ENCODE measurements around the gene AMZ1. TPM values are rescaled to one million over a fixed set of nuclear protein-coding genes. Genes with fewer than 3 reads are reported as not detected.
A peak's percentile ranks its signal among the peaks of the same experiment; 100 is the strongest.
"Not testable (repeated sequence)": the region's sequence is repeated elsewhere in the genome, so short reads cannot be mapped to it uniquely, and the experiment has no call there.

Gene AMZ1
- total RNA-seq, 2 experiments from 2014 or later = 0.14 TPM

- H3K27ac Mint-ChIP-seq; H3K27me3 Mint-ChIP-seq; CTCF ChIA-PET; H3K9me3 Mint-ChIP-seq (ENCODE audit: low read depth); DNase-seq; intact Hi-C loops (cut with DNase I, micrococcal nuclease); H3K36me3 Mint-ChIP-seq (ENCODE audit: low read depth); H3K4me3 Mint-ChIP-seq; ATAC-seq; H3K4me1 Mint-ChIP-seq; POLR2A ChIA-PET: not testable (repeated sequence)
These were observed 39.2 kb downstream of the AMZ1 start for GRCh38 chr7:2727206-2727605.

- no peaks in the 10 kb centered on the region for H3K9me3 Mint-ChIP-seq (ENCODE audit: low read depth)
- CTCF ChIA-PET = interaction anchor here (1.3 kb wide), 1 partner anchor 18 kb away, joined by 3 read pairs; no protein-coding TSS in a partner anchor
- no peak for DNase-seq
- H3K36me3 Mint-ChIP-seq (ENCODE audit: low read depth) = peaks cover 12% of the 10 kb centered on the region
- intact Hi-C loops (cut with DNase I, micrococcal nuclease) = no loop called here
- POLR2A ChIA-PET = no interaction called here
- H3K27me3 Mint-ChIP-seq = no peaks in the 10 kb centered on the region
- no peak overlapping the region for H3K4me3 Mint-ChIP-seq
- ATAC-seq = no peak
- no peak overlapping the region for H3K27ac Mint-ChIP-seq
- peaks cover 20% of the 10 kb centered on the region for H3K4me1 Mint-ChIP-seq
These were observed 40.5 kb downstream of the AMZ1 start for GRCh38 chr7:2728316-2729030.

- DNase-seq = no peak
- Mint-ChIP-seq H3K36me3 (ENCODE audit: low read depth) (peaks cover 12% of the 10 kb centered on the region), H3K4me3 (no peak overlapping the region), H3K27me3 (no peaks in the 10 kb centered on the region), H3K9me3 (ENCODE audit: low read depth) (no peaks in the 10 kb centered on the region), H3K27ac (no peak overlapping the region), H3K4me1 (peaks cover 25% of the 10 kb centered on the region)
- no peak for ATAC-seq
- ChIA-PET POLR2A (no interaction called here), CTCF (interaction anchor here (0.7 kb wide), 1 partner anchor 69 kb away, joined by 4 read pairs; no protein-coding TSS in a partner anchor)
- intact Hi-C loops (cut with DNase I, micrococcal nuclease) = no loop called here
These were observed 41.3 kb downstream of the AMZ1 start for GRCh38 chr7:2729031-2729892.

- H3K4me3 Mint-ChIP-seq = no peak overlapping the region
- ATAC-seq (no peak), DNase-seq (no peak)
- intact Hi-C loops (cut with DNase I, micrococcal nuclease) = no loop called here
- H3K27ac Mint-ChIP-seq = no peak overlapping the region
- H3K36me3 Mint-ChIP-seq (ENCODE audit: low read depth) = peaks cover 12% of the 10 kb centered on the region
- peaks cover 32% of the 10 kb centered on the region for H3K4me1 Mint-ChIP-seq
- H3K9me3 Mint-ChIP-seq (ENCODE audit: low read depth) = no peaks in the 10 kb centered on the region
- H3K27me3 Mint-ChIP-seq = no peaks in the 10 kb centered on the region
- ChIA-PET POLR2A (no interaction called here), CTCF (interaction anchor here (0.7 to 1.1 kb wide), 2 partner anchors 20 to 70 kb away, joined by 4 read pairs; no protein-coding TSS in a partner anchor)
These were observed 42.1 kb downstream of the AMZ1 start for GRCh38 chr7:2729893-2730716.

GRCh38 chr7:2730846-2731770, 43.1 kb downstream of the AMZ1 start:
- Mint-ChIP-seq H3K9me3 (ENCODE audit: low read depth) (no peaks in the 10 kb centered on the region), H3K4me1 (peaks cover 38% of the 10 kb centered on the region), H3K36me3 (ENCODE audit: low read depth) (peaks cover 12% of the 10 kb centered on the region), H3K27me3 (no peaks in the 10 kb centered on the region), H3K27ac (peak overlapping the region; percentile 29), H3K4me3 (no peak overlapping the region)
- DNase-seq (no peak), ATAC-seq (no peak)
- POLR2A ChIA-PET = no interaction called here
- intact Hi-C loops (cut with DNase I, micrococcal nuclease) = no loop called here
- CTCF ChIA-PET = interaction anchor here (1.1 kb wide), 1 partner anchor 21 kb away, joined by 4 read pairs; no protein-coding TSS in a partner anchor

- ChIA-PET POLR2A (no interaction called here), CTCF (interaction anchor here (0.7 kb wide), 1 partner anchor 56 kb away, joined by 3 read pairs; no protein-coding TSS in a partner anchor)
- Mint-ChIP-seq H3K27me3 (no peaks in the 10 kb centered on the region), H3K4me3 (no peak overlapping the region), H3K9me3 (ENCODE audit: low read depth) (no peaks in the 10 kb centered on the region), H3K4me1 (peaks cover 38% of the 10 kb centered on the region), H3K36me3 (ENCODE audit: low read depth) (peaks cover 11% of the 10 kb centered on the region), H3K27ac (peak overlapping the region; percentile 29)
- intact Hi-C loops (cut with DNase I, micrococcal nuclease) = no loop called here
- DNase-seq (no peak), ATAC-seq (no peak)
These were observed 44.4 kb downstream of the AMZ1 start for GRCh38 chr7:2732388-2732787.

- CTCF ChIA-PET = interaction anchor here (1.4 kb wide), 1 partner anchor 14 kb away, joined by 4 read pairs; no protein-coding TSS in a partner anchor
- Mint-ChIP-seq H3K4me1 (peaks cover 38% of the 10 kb centered on the region), H3K27me3 (no peaks in the 10 kb centered on the region), H3K27ac (no peak overlapping the region), H3K9me3 (ENCODE audit: low read depth) (no peaks in the 10 kb centered on the region), H3K36me3 (ENCODE audit: low read depth) (peaks cover 11% of the 10 kb centered on the region), H3K4me3 (no peak overlapping the region)
- ATAC-seq (no peak), DNase-seq (no peak)
- POLR2A ChIA-PET = no interaction called here
- intact Hi-C loops (cut with DNase I, micrococcal nuclease) = no loop called here
These were observed 45.1 kb downstream of the AMZ1 start for GRCh38 chr7:2732959-2733584.

GRCh38 chr7:2734084-2734686, 46.2 kb downstream of the AMZ1 start:
- Mint-ChIP-seq H3K9me3 (ENCODE audit: low read depth) (no peaks in the 10 kb centered on the region), H3K4me1 (peaks cover 40% of the 10 kb centered on the region), H3K27me3 (no peaks in the 10 kb centered on the region), H3K27ac (no peak overlapping the region), H3K4me3 (no peak overlapping the region), H3K36me3 (ENCODE audit: low read depth) (peaks cover 9% of the 10 kb centered on the region)
- ATAC-seq = no peak
- CTCF ChIA-PET = interaction anchor here (0.6 to 1.4 kb wide), 3 partner anchors 16 to 244 kb away, joined by 3 to 4 read pairs (median 3); no protein-coding TSS in a partner anchor
- no peak for DNase-seq
- intact Hi-C loops (cut with DNase I, micrococcal nuclease) = no loop called here
- POLR2A ChIA-PET = interaction anchor here (0.7 kb wide), 1 partner anchor 750 kb away, joined by 4 read pairs; no protein-coding TSS in a partner anchor

GRCh38 chr7:2734751-2735571, 47.0 kb downstream of the AMZ1 start:
- Mint-ChIP-seq H3K9me3 (ENCODE audit: low read depth) (no peaks in the 10 kb centered on the region), H3K27me3 (no peaks in the 10 kb centered on the region), H3K27ac (no peak overlapping the region), H3K36me3 (ENCODE audit: low read depth) (peaks cover 11% of the 10 kb centered on the region), H3K4me1 (peaks cover 40% of the 10 kb centered on the region), H3K4me3 (no peak overlapping the region)
- intact Hi-C loops (cut with DNase I, micrococcal nuclease) = no loop called here
- ChIA-PET CTCF (no interaction called here), POLR2A (interaction anchor here (0.7 to 0.8 kb wide), 2 partner anchors 23 to 751 kb away, joined by 3 to 4 read pairs; no protein-coding TSS in a partner anchor)
- DNase-seq (peak; percentile 31), ATAC-seq (peak; percentile 34)

Measured in activated CD4-positive, alpha-beta T cell treated with anti-CD3 and anti-CD28 coated beads for 36 hours (primary cell).